GM21717 (cell line): ENCODE measurements around the gene ENTPD7.
"Not testable (repeated sequence)": the region's sequence is repeated elsewhere in the genome, so short reads cannot be mapped to it uniquely, and the experiment has no call there.

Experiments used
- ATAC-seq: cut with Tn5 transposase; IDR thresholded peaks from one replicate; pipeline ENCODE4 v1.9.1; 2021; ENCODE audit warnings: mild to moderate bottlenecking, moderate library complexity; ENCODE audit not compliant: unreplicated experiment

ENTPD7 gene

GRCh38 chr10:99740933-99741559 lies 81.7 kb downstream of the ENTPD7 start:
- no peak for ATAC-seq

- ATAC-seq, result no peak
These were observed 82.9 kb downstream of the ENTPD7 start for GRCh38 chr10:99742254-99742653.

- no peak for ATAC-seq
These were observed 83.4 kb downstream of the ENTPD7 start for GRCh38 chr10:99742701-99743100.

- ATAC-seq, result no peak
These were observed 84.5 kb downstream of the ENTPD7 start for GRCh38 chr10:99743841-99744240.

GRCh38 chr10:99746166-99746565 lies 86.9 kb downstream of the ENTPD7 start:
- not testable (repeated sequence) for ATAC-seq

- no peak for ATAC-seq
These were observed 89.6 kb downstream of the ENTPD7 start for GRCh38 chr10:99748823-99749451.

- no peak for ATAC-seq
These were observed 91.3 kb downstream of the ENTPD7 start for GRCh38 chr10:99750641-99751040.

- ATAC-seq, result no peak
These were observed 95.4 kb downstream of the ENTPD7 start for GRCh38 chr10:99754670-99755069.
